ENCODE data around the gene C2. TPM values are rescaled to one million over a fixed set of nuclear protein-coding genes. Genes with fewer than 3 reads are reported as not detected.

The C2 gene
- total RNA-seq, 1 donor from 2014 or later = 8.4 TPM

DNA sequence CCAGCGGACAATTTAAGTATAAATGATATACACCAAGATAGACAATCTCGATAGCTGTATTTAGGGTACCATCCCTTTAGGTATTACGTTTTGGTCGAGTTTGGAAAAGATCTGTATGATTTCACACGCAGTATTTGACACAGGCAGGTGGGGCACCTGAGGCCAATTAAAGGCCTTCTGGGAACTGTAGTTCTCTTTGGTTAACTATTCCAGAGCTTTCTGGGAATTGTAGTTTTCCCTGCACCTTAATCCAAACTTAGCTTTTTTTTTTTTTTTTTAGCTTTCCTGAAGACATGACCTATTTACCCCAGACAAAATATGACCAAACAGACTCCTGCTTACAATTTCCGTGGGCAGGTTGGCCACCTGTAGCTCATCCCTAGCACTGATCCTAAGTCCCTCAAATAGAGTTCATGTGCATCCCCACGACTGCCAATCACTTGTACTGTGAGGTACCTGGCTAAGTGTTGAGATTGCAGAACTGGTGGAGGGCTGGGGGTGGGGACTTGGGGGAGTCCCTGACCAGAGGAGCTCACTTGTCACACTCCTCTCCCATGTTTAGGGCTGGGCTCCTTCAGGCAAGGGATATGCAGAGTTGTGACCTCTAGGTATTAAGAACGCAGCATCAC, 29.0 kb upstream of the C2 start:
- Histone ChIP-seq H3K4me3 (ENCODE audit: low read length in 3 of 3) (peak overlapping the region; percentile 95 to 100 (median 99)), H3K36me3 (ENCODE audit: control insufficient read depth in 3 of 3, insufficient read depth in 3 of 3, low read length in 3 of 3) (peaks cover 5 to 13% (median 6%) of the 10 kb centered on the region in 3 donors), H3K9me3 (ENCODE audit: control insufficient read depth in 3 of 3, low read length in 3 of 3) (no peaks in the 10 kb centered on the region), H3K4me1 (ENCODE audit: control insufficient read depth in 3 of 3, insufficient read depth in 3 of 3, low read length in 3 of 3) (peaks cover 25 to 33% (median 29%) of the 10 kb centered on the region in 3 donors), H3K27ac (ENCODE audit: low read depth, low read length) (peak overlapping the region; percentile 70), H3K9ac (ENCODE audit: low read depth in 1 of 3, low read length in 3 of 3) (peak overlapping the region; percentile 83 to 99 (median 97)), H3K27me3 (ENCODE audit: control insufficient read depth in 3 of 3, insufficient read depth in 3 of 3, low read length in 3 of 3) (no peaks in the 10 kb centered on the region)

- H3K9ac ChIP-seq (ENCODE audit: low read depth in 1 of 3, low read length in 3 of 3) = no peak overlapping the region
- peaks cover 25 to 33% (median 29%) of the 10 kb centered on the region in 3 donors for H3K4me1 ChIP-seq (ENCODE audit: control insufficient read depth in 3 of 3, insufficient read depth in 3 of 3, low read length in 3 of 3)
- H3K27me3 ChIP-seq (ENCODE audit: control insufficient read depth in 3 of 3, insufficient read depth in 3 of 3, low read length in 3 of 3) = no peaks in the 10 kb centered on the region
- H3K36me3 ChIP-seq (ENCODE audit: control insufficient read depth in 3 of 3, insufficient read depth in 3 of 3, low read length in 3 of 3) = peaks cover 5 to 12% (median 6%) of the 10 kb centered on the region in 3 donors
- H3K27ac ChIP-seq (ENCODE audit: low read depth, low read length) = no peak overlapping the region
- no peaks in the 10 kb centered on the region for H3K9me3 ChIP-seq (ENCODE audit: control insufficient read depth in 3 of 3, low read length in 3 of 3)
- H3K4me3 ChIP-seq (ENCODE audit: low read length in 3 of 3) = peak overlapping the region in 1 of 3 donors; percentile 100
Measured at GRCh38 chr6:31899215-31899614, 28.3 kb upstream of the C2 start.

DNA sequence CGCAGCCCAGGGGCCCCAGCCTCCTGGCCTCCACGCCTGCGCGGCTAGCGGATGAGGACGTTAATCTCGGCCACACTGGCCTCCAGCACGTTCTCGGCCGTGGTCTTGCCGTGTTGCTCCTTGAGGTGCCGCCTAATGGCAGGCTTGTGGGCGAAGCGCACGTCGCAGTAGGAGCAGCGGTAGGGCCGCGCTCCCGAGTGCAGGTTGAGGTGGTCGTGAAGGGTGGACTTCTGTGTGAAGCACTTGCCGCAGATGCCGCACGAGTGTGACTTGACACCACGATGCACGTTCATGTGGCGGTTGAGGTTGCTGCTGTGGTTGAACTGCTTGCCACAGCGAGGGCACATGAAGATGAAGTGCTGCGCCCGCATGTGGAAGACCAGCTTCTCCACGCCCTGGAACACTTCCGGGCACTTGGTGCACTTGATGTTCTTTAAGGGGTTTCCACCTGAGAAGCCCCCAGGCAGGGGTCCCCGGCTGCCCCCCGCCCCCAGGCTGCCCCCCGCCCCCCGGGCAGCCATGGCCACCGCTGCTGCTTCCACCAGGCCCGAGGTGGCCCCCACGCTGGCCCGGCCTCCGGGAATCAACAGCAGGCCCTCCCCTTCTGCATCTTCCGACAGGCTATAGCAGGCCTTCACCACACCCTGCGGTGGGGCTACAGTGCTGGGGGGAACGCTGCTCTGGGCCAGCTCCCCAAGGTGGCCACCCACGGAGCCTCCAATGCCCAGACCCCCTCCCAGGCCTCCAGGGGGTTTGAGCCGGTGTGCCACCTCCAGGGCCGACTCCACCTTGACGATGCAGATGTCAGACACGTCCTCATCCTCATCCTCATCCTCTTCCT, 27.4 kb upstream of the C2 start:
- Histone ChIP-seq H3K36me3 (ENCODE audit: control insufficient read depth in 3 of 3, insufficient read depth in 3 of 3, low read length in 3 of 3) (peaks cover under 1 to 10% (median 2%) of the 10 kb centered on the region in 3 donors), H3K4me1 (ENCODE audit: control insufficient read depth in 3 of 3, insufficient read depth in 3 of 3, low read length in 3 of 3) (peaks cover 25 to 33% (median 29%) of the 10 kb centered on the region in 3 donors), H3K27ac (ENCODE audit: low read depth, low read length) (no peak overlapping the region)

DNA sequence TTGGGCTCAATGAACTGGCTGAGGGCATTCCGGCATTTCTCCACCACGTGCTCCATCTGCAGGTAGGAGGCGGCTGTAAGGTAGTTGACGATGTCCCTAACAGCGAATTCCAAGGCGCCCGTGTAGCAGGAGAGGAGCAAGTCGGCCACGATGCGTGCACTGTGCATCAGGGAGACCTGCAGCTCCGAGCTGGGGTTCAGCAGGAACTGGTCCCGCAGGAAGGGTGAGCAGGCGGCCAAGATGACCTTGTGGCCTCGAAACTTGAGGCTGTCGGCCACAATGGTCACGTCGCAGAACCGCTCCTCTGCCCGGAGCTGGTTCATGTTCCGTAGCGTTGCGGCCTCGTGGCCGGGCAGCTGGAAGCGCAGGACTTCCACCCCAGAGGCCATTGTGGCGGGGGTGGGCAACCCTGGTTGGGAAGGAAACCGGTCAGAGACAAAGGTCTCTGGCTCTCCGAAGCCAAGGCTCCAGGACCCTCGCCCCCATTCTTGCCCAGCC, 26.6 kb upstream of the C2 start:
- Histone ChIP-seq H3K36me3 (ENCODE audit: control insufficient read depth in 3 of 3, insufficient read depth in 3 of 3, low read length in 3 of 3) (peaks cover 0 to 2% (median 2%) of the 10 kb centered on the region in 3 donors), H3K27ac (ENCODE audit: low read depth, low read length) (peak overlapping the region; percentile 83), H3K4me3 (ENCODE audit: low read length in 3 of 3) (peak overlapping the region; percentile 23 to 91 (median 73)), H3K4me1 (ENCODE audit: control insufficient read depth in 3 of 3, insufficient read depth in 3 of 3, low read length in 3 of 3) (peaks cover 25 to 33% (median 29%) of the 10 kb centered on the region in 3 donors), H3K9me3 (ENCODE audit: control insufficient read depth in 3 of 3, low read length in 3 of 3) (no peaks in the 10 kb centered on the region), H3K27me3 (ENCODE audit: control insufficient read depth in 3 of 3, insufficient read depth in 3 of 3, low read length in 3 of 3) (no peaks in the 10 kb centered on the region), H3K9ac (ENCODE audit: low read depth in 1 of 3, low read length in 3 of 3) (peak overlapping the region; percentile 20 to 84 (median 38))

More for the DNA sequence above, 27.4 kb upstream of the C2 start:
- no peaks in the 10 kb centered on the region for H3K9me3 ChIP-seq (ENCODE audit: control insufficient read depth in 3 of 3, low read length in 3 of 3)
- H3K4me3 ChIP-seq (ENCODE audit: low read length in 3 of 3) = no peak overlapping the region
- no peak overlapping the region for H3K9ac ChIP-seq (ENCODE audit: low read depth in 1 of 3, low read length in 3 of 3)
- no peaks in the 10 kb centered on the region for H3K27me3 ChIP-seq (ENCODE audit: control insufficient read depth in 3 of 3, insufficient read depth in 3 of 3, low read length in 3 of 3)

- Histone ChIP-seq H3K4me3 (ENCODE audit: low read length in 3 of 3) (peak overlapping the region; percentile 23 to 91 (median 73)), H3K36me3 (ENCODE audit: control insufficient read depth in 3 of 3, insufficient read depth in 3 of 3, low read length in 3 of 3) (peaks cover 0 to 2% (median 0%) of the 10 kb centered on the region in 3 donors), H3K4me1 (ENCODE audit: control insufficient read depth in 3 of 3, insufficient read depth in 3 of 3, low read length in 3 of 3) (peaks cover 22 to 31% (median 28%) of the 10 kb centered on the region in 3 donors), H3K27me3 (ENCODE audit: control insufficient read depth in 3 of 3, insufficient read depth in 3 of 3, low read length in 3 of 3) (peaks cover 0 to 5% (median 0%) of the 10 kb centered on the region in 3 donors), H3K27ac (ENCODE audit: low read depth, low read length) (peak overlapping the region; percentile 83), H3K9ac (ENCODE audit: low read depth in 1 of 3, low read length in 3 of 3) (peak overlapping the region; percentile 20 to 84 (median 38)), H3K9me3 (ENCODE audit: control insufficient read depth in 3 of 3, low read length in 3 of 3) (no peaks in the 10 kb centered on the region)
Measured at GRCh38 chr6:31901415-31901952, 26.0 kb upstream of the C2 start.

DNA sequence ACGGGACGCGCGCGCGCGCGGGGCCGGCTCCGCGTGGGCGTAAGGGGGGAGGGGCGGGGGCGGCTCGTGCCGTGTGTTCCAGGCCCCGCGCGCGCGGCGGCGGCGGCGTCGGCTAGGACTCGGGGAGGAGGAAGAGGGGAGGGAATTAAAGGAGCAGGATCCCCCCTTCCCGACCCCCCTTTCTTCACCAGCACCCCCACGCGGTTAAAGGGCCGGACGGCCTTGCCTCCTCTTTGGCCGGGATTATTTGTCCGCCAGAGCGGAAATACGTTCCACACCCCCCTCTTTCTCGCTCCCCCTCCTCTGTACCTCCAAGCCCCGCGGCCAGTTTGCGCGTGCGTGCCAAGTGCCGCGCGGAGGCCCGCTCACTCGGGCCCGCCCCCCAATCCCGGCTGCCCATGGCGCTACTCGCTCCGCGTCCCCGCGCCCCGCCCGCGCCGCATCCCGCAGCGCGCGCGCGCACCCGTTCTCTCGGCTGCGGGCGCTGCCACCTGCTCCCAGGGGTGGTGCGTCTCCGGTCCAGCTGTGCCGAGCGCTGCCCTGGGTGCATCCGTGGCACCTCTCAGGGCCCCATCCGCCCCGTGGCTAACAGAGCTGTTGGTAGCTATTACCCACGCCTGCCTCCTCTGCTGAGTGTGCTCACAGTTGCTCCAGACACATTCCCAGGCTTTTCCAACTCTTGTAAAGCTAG, 25.4 kb upstream of the C2 start, which contains the start of gene ZBTB12:
Gene ZBTB12 (minus strand): TSS at position 134 of the 691 bp plus-strand sequence. CDS start 781 bp downstream, outside the sequence.
- H3K4me1 ChIP-seq (ENCODE audit: control insufficient read depth in 3 of 3, insufficient read depth in 3 of 3, low read length in 3 of 3) = peaks cover 18 to 27% (median 25%) of the 10 kb centered on the region in 3 donors
- H3K27ac ChIP-seq (ENCODE audit: low read depth, low read length) = peak within 1 kb of the TSS; percentile 83
- peak within 1 kb of the TSS; percentile 79 to 88 (median 84) for H3K9ac ChIP-seq (ENCODE audit: low read depth in 1 of 3, low read length in 3 of 3)
- H3K4me3 ChIP-seq (ENCODE audit: low read length in 3 of 3) = peak within 1 kb of the TSS; percentile 73 to 91 (median 86)
- H3K36me3 ChIP-seq (ENCODE audit: control insufficient read depth in 3 of 3, insufficient read depth in 3 of 3, low read length in 3 of 3) = peaks cover 0 to 2% (median 0%) of the 10 kb centered on the region in 3 donors
- H3K9me3 ChIP-seq (ENCODE audit: control insufficient read depth in 3 of 3, low read length in 3 of 3) = no peaks in the 10 kb centered on the region
- H3K27me3 ChIP-seq (ENCODE audit: control insufficient read depth in 3 of 3, insufficient read depth in 3 of 3, low read length in 3 of 3) = peaks cover 0 to 7% (median 0%) of the 10 kb centered on the region in 3 donors

- no peak overlapping the region for H3K27ac ChIP-seq (ENCODE audit: low read depth, low read length)
- no peak overlapping the region for H3K9ac ChIP-seq (ENCODE audit: low read depth in 1 of 3, low read length in 3 of 3)
- peaks cover 13 to 22% (median 16%) of the 10 kb centered on the region in 3 donors for H3K4me1 ChIP-seq (ENCODE audit: control insufficient read depth in 3 of 3, insufficient read depth in 3 of 3, low read length in 3 of 3)
- peaks cover 0 to 7% (median 0%) of the 10 kb centered on the region in 3 donors for H3K27me3 ChIP-seq (ENCODE audit: control insufficient read depth in 3 of 3, insufficient read depth in 3 of 3, low read length in 3 of 3)
- no peaks in the 10 kb centered on the region for H3K36me3 ChIP-seq (ENCODE audit: control insufficient read depth in 3 of 3, insufficient read depth in 3 of 3, low read length in 3 of 3)
- no peak overlapping the region for H3K4me3 ChIP-seq (ENCODE audit: low read length in 3 of 3)
- no peaks in the 10 kb centered on the region for H3K9me3 ChIP-seq (ENCODE audit: control insufficient read depth in 3 of 3, low read length in 3 of 3)
Measured at GRCh38 chr6:31903957-31904356, 23.6 kb upstream of the C2 start.

GRCh38 chr6:31905041-31905440, 22.5 kb upstream of the C2 start:
- Histone ChIP-seq H3K4me1 (ENCODE audit: control insufficient read depth in 3 of 3, insufficient read depth in 3 of 3, low read length in 3 of 3) (peaks cover 13 to 19% (median 16%) of the 10 kb centered on the region in 3 donors), H3K9me3 (ENCODE audit: control insufficient read depth in 3 of 3, low read length in 3 of 3) (no peaks in the 10 kb centered on the region), H3K27ac (ENCODE audit: low read depth, low read length) (no peak overlapping the region), H3K27me3 (ENCODE audit: control insufficient read depth in 3 of 3, insufficient read depth in 3 of 3, low read length in 3 of 3) (peaks cover 0 to 7% (median 0%) of the 10 kb centered on the region in 3 donors), H3K36me3 (ENCODE audit: control insufficient read depth in 3 of 3, insufficient read depth in 3 of 3, low read length in 3 of 3) (no peaks in the 10 kb centered on the region), H3K4me3 (ENCODE audit: low read length in 3 of 3) (no peak overlapping the region), H3K9ac (ENCODE audit: low read depth in 1 of 3, low read length in 3 of 3) (no peak overlapping the region)

DNA sequence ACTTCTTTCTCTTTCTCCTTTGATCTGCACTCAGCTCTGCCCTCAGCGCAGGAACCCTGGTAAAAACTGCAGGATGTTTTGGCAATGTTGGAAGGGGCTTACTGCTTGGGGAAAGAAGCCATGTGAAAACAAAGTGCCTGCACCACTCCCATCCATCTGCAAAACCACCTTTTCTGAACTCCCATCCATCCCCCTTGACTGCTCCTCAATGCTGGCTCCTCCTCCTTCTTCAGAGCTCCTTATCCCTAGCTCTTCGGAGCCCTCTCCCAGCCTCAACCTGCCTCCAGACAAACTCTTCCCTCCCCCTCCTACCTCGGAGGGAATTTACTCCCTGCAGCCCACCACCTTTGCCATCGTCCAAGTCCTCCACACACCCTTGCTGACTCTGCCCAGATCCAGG, 21.4 kb upstream of the C2 start:
- no peak overlapping the region for H3K27ac ChIP-seq (ENCODE audit: low read depth, low read length)
- H3K9ac ChIP-seq (ENCODE audit: low read depth in 1 of 3, low read length in 3 of 3) = no peak overlapping the region

More for the DNA sequence above, 21.4 kb upstream of the C2 start:
- no peaks in the 10 kb centered on the region for H3K9me3 ChIP-seq (ENCODE audit: control insufficient read depth in 3 of 3, low read length in 3 of 3)
- H3K4me1 ChIP-seq (ENCODE audit: control insufficient read depth in 3 of 3, insufficient read depth in 3 of 3, low read length in 3 of 3) = peaks cover 9 to 14% (median 11%) of the 10 kb centered on the region in 3 donors
- peaks cover 0 to 7% (median 0%) of the 10 kb centered on the region in 3 donors for H3K27me3 ChIP-seq (ENCODE audit: control insufficient read depth in 3 of 3, insufficient read depth in 3 of 3, low read length in 3 of 3)
- no peaks in the 10 kb centered on the region for H3K36me3 ChIP-seq (ENCODE audit: control insufficient read depth in 3 of 3, insufficient read depth in 3 of 3, low read length in 3 of 3)
- H3K4me3 ChIP-seq (ENCODE audit: low read length in 3 of 3) = no peak overlapping the region

Data from skeletal muscle tissue (tissue), 4 donors.